Stimulated activated effector memory CD8-positive, alpha-beta T cell treated with anti-CD3 and anti-CD28 coated beads, Interleukin-12 subunit alpha, Interleukin-12 subunit beta, amount 100 ng/mL, for 72 hours (primary cell): ENCODE results near the gene RABL2B.

Source experiments
- ATAC-seq: fragments of 150-1000 bp; cut with Tn5 transposase; 2 replicates; pipeline ENCODE4 v1.10.0; 2021
- DNase-seq, 2 donors: peaks; one replicate each; pipeline ENCODE4 v3.0.0; 2021 to 2022; ENCODE audit warnings: low spot score in 2 of 2
- H3K27ac Mint-ChIP-seq: one replicate; pipeline ENCODE4 v1.8.0; 2022; ENCODE audit warnings: mild to moderate bottlenecking, mixed read lengths
- H3K36me3 Mint-ChIP-seq: one replicate; pipeline ENCODE4 v1.8.0; 2022; ENCODE audit warnings: mild to moderate bottlenecking, mixed read lengths
- H3K4me1 Mint-ChIP-seq: one replicate; pipeline ENCODE4 v1.8.0; 2022; ENCODE audit warnings: mixed read lengths
- H3K4me3 Mint-ChIP-seq: one replicate; pipeline ENCODE4 v1.8.0; 2022; ENCODE audit warnings: mild to moderate bottlenecking, mixed read lengths
- H3K9me3 Mint-ChIP-seq: one replicate; pipeline ENCODE4 v1.8.0; 2022; ENCODE audit warnings: mixed read lengths

The RABL2B gene

GRCh38 chr22:50720301-50721256 lies 62.9 kb downstream of the RABL2B start:
- no peak for DNase-seq
- ATAC-seq = no peak
- H3K9me3 Mint-ChIP-seq = no peaks in the 10 kb centered on the region
- peaks cover 6% of the 10 kb centered on the region for H3K4me1 Mint-ChIP-seq
- H3K36me3 Mint-ChIP-seq = no peaks in the 10 kb centered on the region
- H3K27ac Mint-ChIP-seq = no peak overlapping the region
- H3K4me3 Mint-ChIP-seq = no peak overlapping the region

DNA sequence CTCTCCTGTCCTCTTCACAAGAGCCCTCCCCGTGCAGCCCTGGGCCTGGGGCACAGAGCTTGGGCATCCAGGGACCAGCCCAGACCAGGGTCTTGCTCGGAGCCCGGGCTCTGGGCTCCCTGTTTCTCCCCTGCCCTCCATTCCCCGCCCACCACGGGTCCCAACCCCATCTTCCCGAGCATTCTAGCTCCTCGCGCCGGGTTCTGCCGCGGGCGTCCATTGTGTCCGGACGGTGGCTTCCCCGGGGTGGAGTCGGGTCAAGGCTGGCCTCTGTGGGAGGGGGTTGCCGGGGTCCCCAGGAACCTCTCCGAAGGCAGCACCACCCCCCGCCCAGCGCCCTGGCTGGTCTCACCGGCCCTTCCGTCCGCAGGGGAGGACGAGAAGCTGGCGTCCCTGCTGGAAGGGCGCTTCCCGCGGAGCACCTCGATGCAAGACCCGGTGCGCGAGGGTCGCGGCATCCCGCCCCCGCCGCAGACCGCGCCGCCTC lies 63.6 kb downstream of the RABL2B start:
- DNase-seq = no peak
- H3K9me3 Mint-ChIP-seq = no peaks in the 10 kb centered on the region
- H3K27ac Mint-ChIP-seq = no peak overlapping the region
- H3K36me3 Mint-ChIP-seq = no peaks in the 10 kb centered on the region
- H3K4me3 Mint-ChIP-seq = no peak overlapping the region
- ATAC-seq = no peak
- peaks cover 6% of the 10 kb centered on the region for H3K4me1 Mint-ChIP-seq

GRCh38 chr22:50718352-50718709 lies 65.1 kb downstream of the RABL2B start:
- no peaks in the 10 kb centered on the region for H3K36me3 Mint-ChIP-seq
- H3K27ac Mint-ChIP-seq = no peak overlapping the region
- no peaks in the 10 kb centered on the region for H3K9me3 Mint-ChIP-seq
- no peak overlapping the region for H3K4me3 Mint-ChIP-seq
- DNase-seq = no peak
- ATAC-seq = no peak
- peaks cover 6% of the 10 kb centered on the region for H3K4me1 Mint-ChIP-seq

- H3K4me3 Mint-ChIP-seq = no peak overlapping the region
- no peak overlapping the region for H3K27ac Mint-ChIP-seq
- H3K4me1 Mint-ChIP-seq = peaks cover 6% of the 10 kb centered on the region
These were observed 65.6 kb downstream of the RABL2B start for GRCh38 chr22:50717709-50718351.

More at GRCh38 chr22:50717709-50718351, 65.6 kb downstream of the RABL2B start:
- DNase-seq = no peak
- no peak for ATAC-seq
- H3K36me3 Mint-ChIP-seq = no peaks in the 10 kb centered on the region
- H3K9me3 Mint-ChIP-seq = no peaks in the 10 kb centered on the region
